A549 treated with ZK216348 at 1 μM for 4 hours (cell line): ENCODE results near the gene TMEM86B. TPM values are rescaled to one million over a fixed set of nuclear protein-coding genes. Genes with fewer than 3 reads are reported as not detected.

Experiments used
- total RNA-seq: library from RNA; stranded (reverse); fragments of 200-300 nt; extraction: Qiagen RNA extraction; gene quantifications from 5 replicates; pipeline ENCODE4 v1.2.3, GENCODE V29; 2022; ENCODE audit warnings: low read depth

TMEM86B gene
- total RNA-seq = 2.2 to 5.4 TPM (median 4.8 TPM) in 5 replicates

GRCh38 chr19:55228403-55229031, at the start of gene TMEM86B:
TSS of gene TMEM86B (minus strand) at chr19:55228763. CDS start at chr19:55228741, 22 bp downstream.

GRCh38 chr19:55258828-55259539, 30.4 kb upstream of the TMEM86B start, which contains the start of gene PPP6R1:
TSS of gene PPP6R1 (minus strand) at chr19:55259017. CDS start at chr19:55247103, 11,914 bp downstream.

GRCh38 chr19:55208880-55209692, 19.5 kb downstream of the TMEM86B start, which contains the start of gene PTPRH:
TSS of gene PTPRH (minus strand) at chr19:55209501. CDS start at chr19:55209433, 68 bp downstream.

GRCh38 chr19:55179606-55180484, 48.7 kb downstream of the TMEM86B start, which contains the start of gene SYT5:
TSS of gene SYT5 (minus strand) at chr19:55180289. CDS start at chr19:55179041, 1,248 bp downstream.

Other genes with a start within 250 kb of the TMEM86B start
- gene GP6, start 190.5 kb downstream of the TMEM86B start, total RNA-seq = 0.13 to 0.46 TPM (median 0.19 TPM) in 3 of 5 replicates, not detected in the others
- 14.5 to 21.2 TPM (median 20.8 TPM) in 5 replicates for gene RDH13, start 165.6 kb downstream of the TMEM86B start, total RNA-seq
- 3.0 to 9.2 TPM (median 6.8 TPM) in 5 replicates for gene EPS8L1, start 152.9 kb downstream of the TMEM86B start, total RNA-seq
- gene PPP1R12C, start 111.1 kb downstream of the TMEM86B start, total RNA-seq = 52.2 to 99.2 TPM (median 86.1 TPM) in 5 replicates
- 96.6 to 145 TPM (median 141 TPM) in 5 replicates for gene TNNT1, start 79.6 kb downstream of the TMEM86B start, total RNA-seq
- gene TNNI3, start 71.0 kb downstream of the TMEM86B start, total RNA-seq = 6.6 to 13.4 TPM (median 7.0 TPM) in 5 replicates
- 3.1 to 6.7 TPM (median 5.6 TPM) in 5 replicates for gene DNAAF3, start 62.1 kb downstream of the TMEM86B start, total RNA-seq
- gene SYT5, start 48.5 kb downstream of the TMEM86B start, total RNA-seq = 2.7 to 4.4 TPM (median 3.1 TPM) in 5 replicates
- 3.6 to 6.0 TPM (median 4.0 TPM) in 5 replicates for gene PTPRH, start 19.3 kb downstream of the TMEM86B start, total RNA-seq
- gene PPP6R1, start 30.3 kb upstream of the TMEM86B start, total RNA-seq = 64.6 to 131 TPM (median 118 TPM) in 5 replicates
- 122 to 147 TPM (median 138 TPM) in 5 replicates for gene HSPBP1, start 51.3 kb upstream of the TMEM86B start, total RNA-seq
- 3.2 to 5.1 TPM (median 4.6 TPM) in 5 replicates for gene BRSK1, start 55.2 kb upstream of the TMEM86B start, total RNA-seq
- gene TMEM150B, start 96.6 kb upstream of the TMEM86B start, total RNA-seq = not detected in 5 replicates
- 3.1 to 9.0 TPM (median 8.2 TPM) in 5 replicates for gene KMT5C, start 111.1 kb upstream of the TMEM86B start, total RNA-seq
- 1.2 to 7.0 TPM (median 1.4 TPM) in 5 replicates for gene COX6B2, start 126.0 kb upstream of the TMEM86B start, total RNA-seq
- 0.11 to 0.42 TPM (median 0.18 TPM) in 4 of 5 replicates, not detected in the other for gene GARIN5B, start 134.5 kb upstream of the TMEM86B start, total RNA-seq
- 20.8 to 42.0 TPM (median 26.5 TPM) in 5 replicates for gene IL11, start 141.7 kb upstream of the TMEM86B start, total RNA-seq
- 1.2 to 2.3 TPM (median 1.3 TPM) in 5 replicates for gene TMEM190, start 148.1 kb upstream of the TMEM86B start, total RNA-seq
- 2.3 to 14.6 TPM (median 11.3 TPM) in 5 replicates for gene TMEM238, start 155.5 kb upstream of the TMEM86B start, total RNA-seq
- 2,333 to 3,419 TPM (median 2,681 TPM) in 5 replicates for gene RPL28, start 157.2 kb upstream of the TMEM86B start, total RNA-seq
- gene UBE2S, start 179.0 kb upstream of the TMEM86B start, total RNA-seq = 317 to 626 TPM (median 479 TPM) in 5 replicates
- gene SHISA7, start 214.5 kb upstream of the TMEM86B start, total RNA-seq = not detected in 5 replicates
- gene ISOC2, start 232.9 kb upstream of the TMEM86B start, total RNA-seq = 36.3 to 64.0 TPM (median 58.6 TPM) in 5 replicates
- not detected in 5 replicates for gene C19orf85, start 236.0 kb upstream of the TMEM86B start, total RNA-seq
- gene ZNF628, start 247.9 kb upstream of the TMEM86B start, total RNA-seq = 2.7 to 8.8 TPM (median 6.9 TPM) in 5 replicates